NCI-H1436 treated with DMSO at 0.1 percent for 48 hours (cell line): ENCODE results near the gene ADCY1.

Source experiments
- DNase-seq: peaks from one replicate; lab custom pipeline; 2025; lab: John Stamatoyannopoulos, UW

ADCY1 gene

DNA sequence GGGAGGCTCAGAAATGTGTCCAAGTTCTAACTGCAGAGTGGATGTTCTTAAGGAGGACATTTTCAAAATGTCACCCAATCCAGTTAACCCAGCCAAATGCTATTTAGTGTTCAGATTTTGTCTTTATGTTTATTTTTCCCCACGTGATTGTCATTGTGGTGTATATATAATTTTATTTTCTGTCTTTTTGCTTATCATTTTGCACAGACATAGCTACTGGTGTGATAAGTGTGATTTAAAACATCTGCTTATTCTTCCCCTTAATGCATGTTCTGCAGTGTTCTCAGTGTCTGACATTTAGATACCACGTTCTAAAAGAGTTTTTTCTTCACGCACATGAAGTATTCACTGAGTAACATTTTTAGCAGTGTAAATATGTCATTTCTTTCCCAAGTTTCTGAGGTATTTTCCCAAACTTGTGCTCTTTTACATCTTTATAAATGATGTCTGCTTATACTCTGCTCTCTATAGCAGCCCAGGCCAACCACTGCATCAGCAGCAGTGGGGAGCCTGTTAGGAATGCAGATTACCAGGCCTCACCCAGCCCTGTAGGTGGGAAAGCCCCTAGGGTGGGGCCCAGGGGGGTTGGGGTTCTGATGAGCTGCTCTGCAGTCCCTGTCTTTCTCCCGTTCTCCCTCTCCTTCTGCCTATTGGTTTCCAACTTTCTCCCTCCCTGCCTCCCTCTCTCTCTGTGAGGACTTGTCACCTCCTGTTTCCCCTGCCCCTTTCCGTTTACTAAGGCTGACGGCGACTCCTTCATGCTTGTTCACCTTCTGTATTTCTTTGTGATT, 20.8 kb downstream of the ADCY1 start:
- no peak for DNase-seq

DNA sequence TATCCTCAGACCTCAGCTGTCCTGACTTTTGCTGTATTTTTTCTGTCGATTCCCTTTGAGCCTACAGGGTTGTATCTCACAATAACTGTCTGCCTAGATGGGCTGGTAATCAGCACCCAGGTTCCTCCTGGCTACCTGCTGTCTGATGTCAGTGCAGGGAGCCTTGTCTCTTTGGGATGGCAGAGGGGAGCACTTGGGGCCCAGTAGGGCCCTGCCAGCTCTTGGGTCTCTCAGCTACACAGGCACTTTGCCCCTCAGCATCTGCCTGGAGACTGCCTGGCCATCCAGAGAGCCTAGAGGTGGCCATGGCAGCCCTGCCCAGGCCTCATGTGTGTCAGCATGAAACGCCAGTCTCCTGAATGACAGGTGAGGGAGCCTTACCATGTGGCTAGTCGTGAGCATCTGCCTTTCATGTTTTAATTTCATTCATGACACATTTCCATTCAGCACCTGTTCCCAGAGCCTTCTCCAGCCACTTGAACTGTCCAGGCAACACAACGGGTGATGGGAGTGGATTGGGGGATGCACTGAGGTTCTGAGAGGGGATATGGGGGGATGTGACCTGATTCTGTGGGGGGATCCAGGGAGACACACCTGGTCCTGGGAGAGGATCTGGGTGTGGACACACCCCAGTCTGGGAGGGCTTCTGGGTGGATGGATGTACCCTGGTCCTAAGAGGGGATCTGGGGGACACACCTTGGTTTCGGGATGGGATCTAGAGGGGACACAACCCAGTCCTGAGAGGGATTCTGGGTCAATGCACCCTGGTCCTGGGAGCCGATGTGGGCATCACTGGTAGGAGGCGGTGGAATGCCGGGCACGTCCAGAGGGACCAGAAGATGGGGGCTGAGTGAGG, 21.9 kb downstream of the ADCY1 start:
- DNase-seq: no peak

DNA sequence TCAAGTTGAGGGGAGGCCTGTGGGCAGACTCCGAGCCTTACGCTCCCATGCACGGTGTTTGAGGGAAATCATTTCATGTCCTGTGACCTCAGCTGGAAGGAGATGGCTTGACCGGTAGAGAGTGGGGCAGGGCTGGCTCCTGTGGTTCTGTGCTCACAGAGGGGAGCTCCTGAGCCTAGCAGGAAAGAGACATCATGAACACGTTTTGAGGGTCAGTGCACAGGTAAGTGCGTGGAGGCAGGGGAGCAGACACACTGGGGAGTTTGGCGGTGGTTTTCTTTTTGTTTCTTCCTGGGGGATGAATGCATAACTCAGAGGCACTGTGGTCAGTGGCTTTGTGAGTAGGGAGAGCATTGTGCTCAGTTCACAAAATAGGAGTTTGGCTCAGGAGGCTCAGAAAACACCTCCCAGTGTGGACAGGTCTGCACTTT, 22.5 kb downstream of the ADCY1 start:
- no peak for DNase-seq

DNA sequence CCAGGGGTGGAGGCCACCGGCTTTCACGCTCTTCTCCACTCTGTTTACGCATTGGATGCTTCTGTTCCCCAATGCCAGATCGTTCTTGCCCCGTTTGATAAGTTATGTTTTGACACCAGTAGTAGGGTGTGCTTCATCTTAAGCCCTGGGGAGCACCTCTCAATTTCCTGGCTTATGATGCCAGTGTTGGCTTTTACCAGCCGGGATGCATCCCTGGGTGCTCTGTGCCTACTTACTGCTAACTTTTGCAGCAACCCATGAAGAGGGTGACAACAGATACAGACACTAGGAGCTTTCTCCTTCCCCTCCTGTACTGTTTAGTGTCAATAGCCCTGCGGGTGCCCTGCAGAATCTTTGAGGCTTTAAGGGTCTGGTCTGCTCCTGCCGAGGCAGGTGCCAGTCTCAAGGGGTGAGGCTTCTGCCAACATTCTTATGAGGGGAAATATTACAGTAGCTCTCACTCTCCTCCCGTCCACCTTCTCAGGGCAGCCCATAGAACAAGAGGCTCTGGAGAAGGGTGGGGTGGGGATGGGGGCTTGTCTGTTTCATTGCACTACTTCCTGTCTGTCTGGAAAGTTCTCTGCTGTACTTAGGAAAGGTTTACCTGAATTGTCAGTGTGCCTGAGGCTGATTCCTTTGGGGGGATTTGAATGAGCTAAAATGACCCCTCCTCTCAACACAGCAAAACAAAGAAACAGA, 23.3 kb downstream of the ADCY1 start:
- DNase-seq: no peak

DNA sequence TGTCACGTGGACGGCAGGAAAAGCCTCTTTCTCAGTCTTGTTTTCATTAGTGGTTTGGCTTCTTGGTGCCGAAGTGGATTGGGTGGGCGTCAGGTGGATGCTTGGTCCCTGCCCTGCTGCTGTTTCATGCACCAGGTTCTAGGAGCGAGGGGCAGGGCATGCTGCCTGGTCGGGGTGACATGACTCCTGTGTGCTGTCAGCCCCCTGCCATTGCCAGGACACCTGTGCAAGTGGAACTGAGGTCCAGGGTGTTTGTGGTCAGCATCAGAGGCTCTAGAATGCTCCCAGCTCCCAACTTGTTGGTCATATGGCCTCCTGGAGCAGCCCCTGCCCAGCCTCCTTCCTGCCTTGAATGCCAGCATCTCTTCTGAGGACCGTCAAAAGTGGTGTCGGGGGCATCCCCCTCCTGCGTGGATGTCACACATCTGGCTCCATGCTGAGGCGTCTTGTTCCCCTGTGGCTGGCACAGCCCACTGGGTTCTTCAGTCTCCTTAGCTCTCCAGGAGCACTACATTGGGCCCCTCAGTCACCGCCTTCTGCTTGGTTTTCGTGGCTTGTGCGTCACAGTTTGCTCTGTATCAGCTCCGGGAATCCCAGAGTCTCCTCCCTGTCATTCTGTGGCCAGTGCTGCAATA, 24.8 kb downstream of the ADCY1 start:
- no peak for DNase-seq

DNA sequence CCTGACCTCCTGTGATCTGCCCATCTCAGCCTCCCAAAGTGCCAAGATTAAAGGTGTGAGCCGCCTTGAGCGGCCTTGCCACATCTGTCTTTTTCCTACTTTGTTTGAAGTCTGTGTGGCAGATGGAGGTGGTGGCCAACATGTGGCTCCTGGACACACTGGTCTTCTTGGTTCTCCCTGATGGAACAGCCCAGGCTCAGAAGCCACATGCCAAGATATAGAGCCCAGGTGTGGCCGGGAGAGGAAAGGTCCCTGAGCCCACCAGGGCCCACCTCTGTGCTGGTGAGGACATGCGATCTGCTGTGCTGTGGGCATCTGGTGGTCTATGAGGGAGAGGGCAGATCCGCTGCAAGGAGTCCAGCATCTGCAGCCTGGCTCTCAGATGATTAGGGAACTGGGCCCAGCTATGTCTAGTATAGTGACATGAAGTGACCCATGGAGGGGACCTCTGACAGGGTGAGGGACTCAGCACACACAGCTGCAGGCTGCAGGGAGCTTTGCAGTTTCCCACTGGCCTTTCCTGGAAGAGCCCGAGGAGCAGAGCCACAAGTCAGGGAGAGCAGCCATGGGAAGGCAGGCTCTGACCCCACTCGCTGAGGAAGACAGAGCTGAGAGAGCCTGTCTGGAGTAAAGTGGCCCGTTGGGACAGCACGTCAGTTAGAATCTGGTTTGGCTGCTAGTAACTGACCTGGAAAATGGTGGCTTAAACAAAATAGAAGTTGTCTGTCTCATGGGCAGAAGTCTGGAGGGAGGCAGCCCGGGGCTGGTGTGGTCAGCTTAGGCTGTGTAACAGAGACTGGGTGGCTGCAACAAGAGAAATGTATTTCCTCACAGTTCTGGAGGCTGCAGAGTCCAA, 25.9 kb downstream of the ADCY1 start:
- DNase-seq: no peak

DNA sequence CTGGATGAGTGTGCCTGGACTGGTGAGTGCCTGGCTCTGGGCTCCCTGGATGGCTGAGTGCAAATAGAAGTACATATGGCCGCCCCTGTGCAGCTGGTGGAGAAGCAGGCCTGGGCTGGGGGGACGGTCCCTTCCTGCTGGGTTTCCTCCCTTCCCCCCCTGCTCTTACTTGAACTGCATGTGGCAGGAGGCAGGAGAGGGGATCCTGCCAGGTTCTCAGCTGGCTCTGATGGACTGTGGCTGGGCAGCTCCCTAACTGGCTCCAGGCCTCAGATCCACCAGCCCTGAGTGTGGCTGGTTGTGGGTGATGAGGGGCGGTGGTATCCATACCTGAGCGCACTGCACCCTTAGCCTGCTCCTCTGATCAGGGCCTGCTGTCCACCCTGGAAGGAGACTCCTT, 26.9 kb downstream of the ADCY1 start:
- DNase-seq: no peak

DNA sequence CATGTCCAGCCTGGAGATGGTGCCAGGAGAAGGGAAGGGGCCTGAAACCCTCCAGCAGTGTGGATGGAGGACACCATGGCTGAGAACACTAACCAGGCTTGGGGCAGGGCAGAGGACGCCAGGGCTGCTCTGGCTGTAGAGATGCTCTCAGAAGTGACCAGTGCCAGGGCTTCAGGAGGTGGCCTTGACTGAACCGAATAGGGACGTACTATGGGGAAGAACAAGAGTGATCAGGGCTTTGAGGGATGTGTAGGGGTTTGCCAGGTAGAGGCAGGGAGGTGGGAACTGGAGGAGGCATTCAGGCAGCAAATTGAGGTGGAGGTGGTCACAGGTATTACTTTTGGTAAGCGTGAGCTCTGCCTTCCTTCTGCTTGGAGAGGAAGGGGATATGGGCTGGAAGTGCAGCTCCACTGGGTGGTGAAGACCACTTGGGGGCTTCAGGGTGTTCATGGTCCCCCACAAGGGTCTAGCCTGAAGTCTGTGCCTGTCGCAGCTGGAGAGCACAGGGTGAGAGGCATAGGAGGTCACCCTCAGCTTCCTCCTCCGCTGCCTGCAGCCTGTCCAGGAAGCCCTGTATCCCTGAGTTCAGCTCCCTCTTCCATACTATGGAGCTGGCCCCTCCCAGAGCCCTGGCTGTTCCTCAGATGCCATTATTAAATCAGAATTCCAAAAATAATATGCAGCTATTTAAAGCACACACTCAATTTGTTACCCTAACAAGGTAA, 27.8 kb downstream of the ADCY1 start:
- DNase-seq: no peak

DNA sequence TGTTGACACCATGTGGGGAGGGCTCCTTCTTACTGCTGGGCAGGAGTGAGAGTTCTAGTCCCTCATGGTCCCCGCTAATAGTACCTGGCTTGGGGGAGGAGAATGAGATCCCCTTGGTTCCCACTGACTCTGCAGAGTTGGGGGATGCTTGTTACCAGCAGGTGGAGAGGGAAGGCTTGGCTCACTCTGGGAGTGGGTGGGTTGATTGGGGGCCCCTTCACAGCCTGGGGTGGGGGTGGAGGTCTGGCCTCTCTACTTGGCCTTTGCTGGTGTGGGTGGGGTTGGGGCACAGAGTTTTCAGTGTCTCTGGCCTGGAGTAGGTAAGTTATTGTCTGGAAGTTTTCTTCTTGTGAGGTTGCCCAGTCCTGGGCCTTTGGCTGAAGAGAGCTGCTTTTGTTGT, 31.9 kb downstream of the ADCY1 start:
- DNase-seq: no peak

DNA sequence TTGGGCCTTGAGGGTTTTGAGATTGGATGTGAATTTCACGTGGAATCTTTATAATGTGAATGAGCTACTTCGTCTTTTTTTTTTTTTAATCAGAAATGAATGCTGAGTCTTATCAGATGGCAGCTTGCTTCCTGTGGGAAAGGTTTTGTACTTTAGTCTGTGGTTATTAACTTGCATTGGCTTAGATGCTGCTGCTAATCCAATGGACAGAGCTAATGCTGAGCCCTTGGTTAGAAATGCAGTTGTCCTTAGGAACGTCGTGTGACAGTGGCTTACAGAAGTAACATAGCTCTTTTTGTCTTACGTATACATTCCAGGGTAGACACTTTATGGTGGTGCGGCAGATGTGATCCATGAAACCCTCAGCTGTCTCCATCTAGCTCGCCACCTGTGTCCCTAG, 32.8 kb downstream of the ADCY1 start:
- no peak for DNase-seq

DNA sequence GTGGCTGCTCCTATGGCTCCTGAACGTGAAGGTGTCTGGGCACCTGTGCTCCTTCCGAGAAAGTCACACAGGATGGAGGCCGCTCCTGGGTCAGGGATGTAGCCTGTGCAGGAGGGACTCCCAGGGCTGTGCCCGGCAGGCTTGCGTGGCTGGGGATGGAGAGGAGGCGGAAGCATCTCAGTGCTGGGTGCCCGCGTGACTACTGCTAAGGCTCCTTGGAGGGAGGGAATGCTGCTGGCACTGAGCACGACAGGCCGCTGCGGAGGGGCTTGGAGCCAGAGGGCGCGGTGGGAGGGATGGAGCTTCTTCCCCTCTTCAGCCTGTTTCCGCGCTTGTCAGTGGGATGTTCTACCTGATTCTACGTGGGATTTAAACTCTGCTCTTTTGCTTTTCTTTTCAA, 35.0 kb downstream of the ADCY1 start:
- DNase-seq: no peak

DNA sequence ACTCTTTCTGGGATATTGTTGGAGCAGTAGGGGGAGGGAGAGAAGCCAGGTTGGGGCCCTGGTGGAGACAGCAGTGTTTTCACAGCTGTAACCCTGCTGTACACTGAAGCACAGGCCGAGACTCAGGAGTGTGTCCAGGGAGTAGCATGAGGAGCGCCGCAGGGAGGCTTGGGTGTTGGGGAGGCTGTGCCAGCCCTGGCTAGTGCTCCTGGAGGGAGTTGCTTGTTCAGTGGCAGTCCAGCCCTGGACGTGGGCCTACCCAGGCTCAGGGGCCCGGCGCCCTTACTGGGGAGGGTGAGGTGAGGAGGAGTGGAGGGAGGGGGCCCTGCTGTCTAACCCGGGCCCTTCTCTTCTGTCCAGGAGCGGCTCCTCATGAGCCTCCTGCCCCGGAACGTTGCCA, 35.9 kb downstream of the ADCY1 start:
- no peak for DNase-seq

DNA sequence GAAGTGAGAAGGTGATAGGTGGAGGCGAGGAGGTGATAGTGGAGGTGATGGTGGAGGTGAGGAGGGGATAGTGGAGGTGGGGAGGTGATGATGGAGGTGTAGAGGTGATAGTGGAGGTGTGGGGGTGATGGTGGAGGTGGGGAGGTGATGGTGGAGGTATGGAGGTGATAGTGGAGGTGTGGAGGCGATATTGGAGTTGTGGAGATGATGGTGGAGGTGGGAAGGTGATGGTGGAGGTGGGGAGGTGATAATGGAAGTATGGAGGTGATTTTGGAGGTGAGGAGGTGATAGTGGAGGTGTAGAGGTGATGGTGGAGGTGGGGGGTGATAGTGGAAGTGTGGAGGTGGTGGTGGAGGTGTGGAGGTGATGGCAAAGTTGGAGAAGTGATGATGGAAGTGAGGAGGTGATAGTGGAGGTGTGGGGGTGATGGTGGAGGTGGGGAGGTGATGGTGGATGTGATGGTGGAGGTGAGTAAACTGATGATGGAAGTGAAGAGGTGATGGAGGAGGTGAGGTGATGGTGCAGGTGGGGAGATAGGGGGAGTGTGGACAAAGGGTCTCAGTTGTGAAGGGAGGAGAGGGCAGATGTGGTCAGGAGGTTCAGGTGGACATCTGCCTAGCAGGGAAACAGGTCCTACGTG, 36.6 kb downstream of the ADCY1 start:
- no peak for DNase-seq

DNA sequence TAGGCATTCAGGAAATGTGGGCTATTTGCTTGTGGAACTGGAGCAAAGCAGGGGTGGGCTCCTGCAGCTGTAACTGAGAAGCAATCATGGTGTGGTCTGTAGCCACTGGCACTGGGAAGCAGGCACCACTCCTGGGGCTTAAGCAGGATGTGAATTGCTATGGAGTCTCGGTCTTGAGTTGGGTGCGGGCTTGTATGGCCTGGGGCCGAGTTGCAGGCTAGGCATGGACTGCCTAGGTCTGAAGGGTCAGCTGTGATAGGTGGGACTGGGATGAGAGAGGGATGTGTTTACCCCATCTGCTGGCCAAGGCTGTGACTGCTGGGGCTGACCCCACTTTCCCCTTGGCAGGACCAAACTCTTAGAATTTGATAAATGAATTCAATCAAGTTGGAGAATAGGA, 43.0 kb downstream of the ADCY1 start:
- no peak for DNase-seq

DNA sequence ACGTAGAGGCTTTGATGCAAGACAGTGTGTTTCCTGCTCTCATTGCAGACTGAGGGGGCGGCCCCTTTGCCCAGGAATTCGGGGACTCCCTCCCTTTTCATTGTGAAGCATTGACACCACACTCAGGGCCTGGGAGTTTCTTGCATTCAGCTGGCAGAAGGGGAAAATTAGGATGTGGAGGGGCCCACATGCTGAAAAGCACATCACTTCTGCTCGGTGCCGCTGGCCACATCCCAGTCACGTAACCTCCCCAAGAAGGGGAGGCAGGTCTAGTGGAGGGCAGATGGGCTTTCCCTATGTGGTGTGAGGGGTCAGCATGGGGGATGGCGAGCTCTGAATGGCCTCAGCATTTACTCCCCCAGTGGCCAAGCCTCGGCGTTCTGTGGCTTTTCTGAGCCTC, 47.9 kb downstream of the ADCY1 start:
- DNase-seq: no peak

DNA sequence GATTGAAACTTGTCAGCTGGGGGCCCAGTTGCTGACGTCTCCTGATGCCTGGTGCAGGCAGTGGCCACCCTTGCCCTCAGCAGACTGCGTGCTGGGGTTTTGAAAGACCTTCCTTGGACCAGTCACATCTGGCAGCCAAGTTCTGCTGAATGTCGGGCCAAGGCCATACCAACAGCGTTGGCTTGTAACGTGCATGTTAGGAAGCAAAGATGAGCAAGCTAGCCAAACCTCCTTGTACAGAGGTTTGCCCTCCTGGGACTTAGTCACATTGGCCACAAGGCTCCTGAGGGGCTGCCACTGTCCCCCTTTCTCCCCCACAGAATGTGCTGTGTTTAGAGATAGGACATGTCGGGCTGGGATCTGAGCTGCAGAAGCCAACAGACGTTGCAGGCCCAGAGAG, 49.0 kb downstream of the ADCY1 start:
- DNase-seq: no peak

DNA sequence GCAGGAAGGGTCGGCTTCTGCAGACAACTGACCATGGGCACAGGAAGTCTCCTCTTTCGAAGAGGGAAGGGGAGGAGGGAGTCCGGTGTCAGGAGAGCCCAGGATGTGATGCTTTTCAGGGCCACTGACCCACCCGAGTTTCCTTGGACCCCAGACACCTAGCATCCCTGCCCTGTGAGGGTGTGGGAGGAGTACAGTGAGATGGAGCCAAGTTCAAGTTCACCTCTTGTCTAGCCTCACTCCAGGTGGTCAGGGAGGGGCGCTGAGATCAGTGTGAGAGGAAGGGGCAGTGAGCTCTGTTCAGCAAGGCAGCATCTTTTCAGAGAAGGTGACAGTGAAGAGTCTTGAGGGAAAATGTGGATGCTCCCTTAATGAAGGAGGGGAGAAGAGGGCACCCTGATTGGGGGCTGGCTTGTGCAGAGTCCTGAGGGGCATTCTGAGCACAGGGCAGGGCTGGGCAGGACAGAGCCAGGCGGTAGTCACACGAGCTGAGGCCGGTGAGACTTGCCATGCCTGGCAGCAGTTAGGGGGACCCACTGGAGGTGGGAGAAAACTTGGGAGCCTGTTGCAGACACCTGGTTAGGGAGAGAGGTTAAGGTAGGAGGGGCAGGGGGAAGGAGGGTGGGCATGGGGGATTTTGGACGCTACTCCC, 49.7 kb downstream of the ADCY1 start:
- no peak for DNase-seq

DNA sequence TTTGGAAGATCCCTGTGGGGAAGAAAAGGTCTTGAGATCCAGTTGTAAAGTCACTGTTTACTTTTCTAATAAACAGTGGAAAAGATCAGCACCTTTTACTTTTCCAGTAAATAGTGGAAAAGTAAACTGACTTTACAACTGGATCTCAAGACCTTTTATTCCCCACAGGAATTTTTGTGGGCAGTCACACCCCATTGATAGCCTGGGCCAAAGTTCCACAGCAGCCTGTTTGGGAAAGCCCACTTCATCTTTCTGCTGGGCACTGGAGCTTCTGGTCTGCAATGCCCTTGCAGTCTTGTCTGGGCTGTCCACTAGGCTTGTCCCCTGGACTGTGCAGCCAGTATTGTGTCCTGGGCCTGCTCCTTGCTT, 50.2 kb downstream of the ADCY1 start:
- no peak for DNase-seq

DNA sequence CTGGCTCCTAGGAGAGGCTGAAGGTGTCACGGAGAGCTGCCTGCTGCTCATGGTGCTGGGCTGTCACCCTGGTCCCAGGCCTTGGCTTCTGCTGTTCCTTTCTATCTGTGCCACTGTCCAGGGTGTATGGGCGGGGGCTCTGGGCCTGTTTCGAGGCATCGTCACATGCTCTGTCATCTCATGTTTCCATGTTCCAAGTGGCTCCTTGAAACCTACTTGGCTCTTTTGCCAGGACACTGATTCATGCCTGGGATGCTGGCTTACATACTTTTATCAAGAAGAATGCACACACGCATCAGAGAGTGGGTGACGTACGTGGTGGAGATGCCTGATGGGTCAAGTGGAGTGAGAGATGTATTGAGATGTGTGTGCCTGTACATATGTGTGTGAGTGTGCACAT, 50.9 kb downstream of the ADCY1 start:
- DNase-seq: no peak
